Measurements from ENCODE around the gene LHX3. TPM values are rescaled to one million over a fixed set of nuclear protein-coding genes. Genes with fewer than 3 reads are reported as not detected.

Gene LHX3
- polyA plus RNA-seq, 2 of the 4 experiments (the other 2 are of a cell fraction), result 0.03 TPM; not detected in 1

DNA sequence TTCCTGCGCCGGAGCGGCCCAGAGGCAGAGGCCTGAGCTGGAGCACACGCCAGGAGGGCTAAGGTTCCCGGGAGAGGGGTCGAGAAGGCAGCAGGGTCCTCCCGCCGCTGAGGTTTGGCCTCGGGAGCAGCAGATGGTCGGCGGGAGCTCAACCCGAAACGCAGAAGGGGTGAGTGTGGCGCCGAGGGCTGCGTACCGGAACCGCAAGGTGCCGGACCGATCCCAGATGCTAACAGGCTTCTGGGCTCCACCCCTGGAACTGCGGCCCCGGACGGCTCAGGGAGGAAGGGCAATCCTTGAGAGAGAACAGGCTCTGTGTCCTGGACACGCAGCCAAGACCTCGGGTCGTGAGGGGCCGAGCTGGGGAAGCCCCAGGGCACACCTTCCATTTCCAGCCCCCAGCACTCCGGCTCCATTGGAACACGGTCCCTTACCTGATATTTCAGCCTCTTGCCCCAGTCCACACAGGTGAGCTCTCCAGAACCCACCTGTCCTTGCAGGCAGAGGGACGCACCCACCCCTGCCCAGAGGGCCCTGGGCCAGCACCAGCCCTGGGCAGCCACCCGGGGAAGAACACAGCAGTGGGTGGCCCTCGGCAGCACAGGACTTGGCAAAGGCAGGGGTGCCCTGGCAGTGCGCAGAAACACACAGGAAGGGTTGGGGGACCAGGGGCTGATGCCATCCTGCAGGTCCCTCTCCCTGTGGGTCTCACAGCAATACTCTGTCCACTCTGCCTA, 1.4 kb downstream of the LHX3 start (continued):
- no peak for TF ChIP-seq ZSCAN20 (CRISPR knock-in tag; IDR thresholded peaks at IDR 0.05)

- H3K9me3 ChIP-seq, result no peaks in the 10 kb centered on the region
- peaks cover 10% of the 10 kb centered on the region; the same call in 1 of the 3 replicates for H3K4me1 ChIP-seq
- FAIRE-seq, result no peak
- 76% methylated on average over 12 of the region's 99 CpGs for WGBS (ENCODE audit: missing lambda C conversion rate)
- CTCF ChIA-PET, result interaction anchor here (0.8 to 2.9 kb wide), 6 partner anchors 15 to 81 kb away, joined by 4 to 14 read pairs (median 4); no protein-coding TSS in a partner anchor
- TF ChIP-seq ESRRA (IDR thresholded peaks at IDR 0.05; ENCODE audit: borderline replicate concordance, low read length), result no peak
- no peak for TF ChIP-seq HDAC2 (IDR thresholded peaks at IDR 0.05)
- no peak for TF ChIP-seq EHF (CRISPR knock-in tag; IDR thresholded peaks at IDR 0.05)
- TF ChIP-seq, protein P1, sequence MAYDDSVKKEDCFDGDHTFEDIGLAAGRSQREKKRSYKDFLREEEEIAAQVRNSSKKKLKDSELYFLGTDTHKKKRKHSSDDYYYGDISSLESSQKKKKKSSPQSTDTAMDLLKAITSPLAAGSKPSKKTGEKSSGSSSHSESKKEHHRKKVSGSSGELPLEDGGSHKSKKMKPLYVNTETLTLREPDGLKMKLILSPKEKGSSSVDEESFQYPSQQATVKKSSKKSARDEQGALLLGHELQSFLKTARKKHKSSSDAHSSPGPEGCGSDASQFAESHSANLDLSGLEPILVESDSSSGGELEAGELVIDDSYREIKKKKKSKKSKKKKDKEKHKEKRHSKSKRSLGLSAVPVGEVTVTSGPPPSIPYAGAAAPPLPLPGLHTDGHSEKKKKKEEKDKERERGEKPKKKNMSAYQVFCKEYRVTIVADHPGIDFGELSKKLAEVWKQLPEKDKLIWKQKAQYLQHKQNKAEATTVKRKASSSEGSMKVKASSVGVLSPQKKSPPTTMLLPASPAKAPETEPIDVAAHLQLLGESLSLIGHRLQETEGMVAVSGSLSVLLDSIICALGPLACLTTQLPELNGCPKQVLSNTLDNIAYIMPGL (CRISPR knock-in tag; IDR thresholded peaks at IDR 0.05; ENCODE audit: borderline replicate concordance), result no peak
- no peak for TF ChIP-seq NFE2L2 (conservative IDR thresholded peaks at IDR 0.05; ENCODE audit: low read length)
- TF ChIP-seq CBX8 (IDR thresholded peaks at IDR 0.05), result no peak
- no peak for ATAC-seq
- H3K27ac ChIP-seq, result no peak overlapping the region
- POLR2A ChIA-PET, result no interaction called here
- no peak for DNase-seq (ENCODE audit: low read depth in 1 of 2, low spot score in 1 of 2)
- peak overlapping the region; percentile 52; the same call in 2 of the 3 replicates for H3K4me2 ChIP-seq
- H3K4me3 ChIP-seq, result no peak overlapping the region
Observed at GRCh38 chr9:136202454-136203407, 2.2 kb downstream of the LHX3 start.

GRCh38 chr9:136201609-136202453, 3.1 kb downstream of the LHX3 start:
- WGBS (ENCODE audit: missing lambda C conversion rate), result 34% methylated on average over 26 of the region's 85 CpGs
- no peak overlapping the region for H3K4me2 ChIP-seq
- H3K4me1 ChIP-seq, result peaks cover 10% of the 10 kb centered on the region; the same call in 1 of the 3 replicates
- no peak overlapping the region for H3K4me3 ChIP-seq
- peak; percentile 88 for TF ChIP-seq REST (IDR thresholded peaks at IDR 0.05)
- no peak for TF ChIP-seq CBX2 (IDR thresholded peaks at IDR 0.05; ENCODE audit: borderline replicate concordance, low read depth)
- no peak for TF ChIP-seq SMC3 (IDR thresholded peaks at IDR 0.05)
- ATAC-seq (peak; percentile 27 to 41; a peak in 3 of 6 replicates), DNase-seq (ENCODE audit: low read depth in 1 of 2, low spot score in 1 of 2) (no peak), FAIRE-seq (no peak)
- CTCF ChIA-PET, result interaction anchor here (0.7 to 2.9 kb wide), 3 partner anchors 24 to 235 kb away, joined by 3 to 14 read pairs (median 4); no protein-coding TSS in a partner anchor
- no peak overlapping the region for H3K27ac ChIP-seq
- POLR2A ChIA-PET, result no interaction called here
- H3K9me3 ChIP-seq, result no peaks in the 10 kb centered on the region
